Adrenal gland (tissue), 12 donors: ENCODE data around the gene LDAH. TPM values are rescaled to one million over a fixed set of nuclear protein-coding genes. Genes with fewer than 3 reads are reported as not detected.
A peak's percentile ranks its signal among the peaks of the same experiment; 100 is the strongest.

Source experiments
- DNase-seq, 7 donors: peaks; one replicate each; pipeline ENCODE4 v3.0.0-alpha.2; 2019 to 2020
- H3K27ac ChIP-seq, 5 donors: fragments of 200-600 bp; sonication (generic) in 4 of 5; 1 replicate in 3 of 5; 2 replicates in 2 of 5; pipeline versions ENCODE4 v1.5.1 to v1.8.0; 2016 to 2020; ENCODE audit warnings: mild to moderate bottlenecking in 1 of 5
- H3K27me3 ChIP-seq: fragments of 200-600 bp; 2 replicates; pipeline ENCODE4 v1.8.0; 2021
- H3K36me3 ChIP-seq, 2 donors: fragments of 200-600 bp; replicated peaks in 1 of 2; 1 replicate in 1 of 2; 2 replicates in 1 of 2; pipeline versions ENCODE4 v1.5.1 to v1.8.0; 2018 to 2022
- H3K4me1 ChIP-seq, 2 donors: fragments of 200-600 bp; replicated peaks in 1 of 2; 1 replicate in 1 of 2; 2 replicates in 1 of 2; pipeline versions ENCODE4 v1.5.1 to v1.8.0; 2018 to 2021
- H3K4me3 ChIP-seq, 4 donors: fragments of 200-600 bp; sonication (generic) in 3 of 4; one replicate each; pipeline ENCODE4 v1.5.1; 2016 to 2018
- H3K9me3 ChIP-seq, 3 donors: fragments of 200-600 bp; sonication (generic) in 1 of 3; replicated peaks in 1 of 3; 1 replicate in 2 of 3; 2 replicates in 1 of 3; pipeline versions ENCODE4 v1.5.1 to v1.8.0; 2016 to 2021
- POLR2A ChIP-seq, 2 donors: fragments of 450-650 bp; IDR thresholded peaks; one replicate each; pipeline ENCODE4 v1.6.1; 2017; ENCODE audit warnings: antibody characterized with exemption in 2 of 2, mild to moderate bottlenecking in 2 of 2, moderate library complexity in 1 of 2
- WGBS, 4 donors: extraction: QIAGEN DNeasy Blood & Tissue Kit in 2 of 4; methylation state at CpG; one replicate each; pipeline versions ENCODE4 v1.1.5 to v1.1.7; 2013 to 2017; 5-methylcytosine and 5-hydroxymethylcytosine counted together
- intact Hi-C, 2 donors: fragments of 100-400 bp; cut with DNase I; formaldehyde crosslinking; loops; one replicate each; pipeline versions ENCODE4 v1.14.1 to v1.15.0; 2022 to 2023
- polyA plus RNA-seq, 3 donors: library from polyadenylated mRNA; stranded (reverse); fragments of 200-250 nt in 2 of 3; fragments of 350-450 nt in 1 of 3; fragmentation: Illumina TruSeq in 1 of 3; extraction: RNeasy Lipid Tissue Mini Kit (QIAGEN cat#74804) in 1 of 3; gene quantifications; one replicate each; pipeline ENCODE4 v1.2.3, GENCODE V29; 2013 to 2014
- total RNA-seq, 9 donors: library from RNA; depleted of rRNA in 4 of 9; stranded (reverse); fragments of >200 nt in 4 of 9; fragments of 120-200 nt in 1 of 9; fragmentation: NEBNext Ultra II Directional in 1 of 9; extraction: Animal tissue kit (Norgen Biotek cat#: 25700) in 1 of 9; gene quantifications; one replicate each; pipeline versions ENCODE4 v1.1.0 to v1.2.4, GENCODE V29; 2013 to 2023
- TF ChIP-seq, protein P1 (sequence below), 6 experiments: fragments of 450-650 bp in 4 of 6; fragments of 200-600 bp in 2 of 6; sonication (generic) in 1 of 6; IDR thresholded peaks; 1 replicate in 5 of 6; 2 replicates in 1 of 6; pipeline versions ENCODE4 v1.5.1 to v1.8.0; 2016 to 2021; ENCODE audit warnings: antibody characterized with exemption in 6 of 6, mild to moderate bottlenecking in 2 of 6, moderate library complexity in 1 of 6
- donor health status: healthy with polysubstance abuse.
- donor health status: Bipolar disorder and iron deficiency.
- donor health status: DM: yes; HTN: yes; CAD: no.
- donor health status: DM: no; HTN: no; CAD: no.
- donor health status: DM: no; HTN: no; CAD: no.
- donor health status: DM: yes; HTN: yes; CAD: no.

The LDAH gene
- total and polyA plus RNA-seq, 12 donors = 7.0 to 64.9 (median 31.5) TPM

DNA sequence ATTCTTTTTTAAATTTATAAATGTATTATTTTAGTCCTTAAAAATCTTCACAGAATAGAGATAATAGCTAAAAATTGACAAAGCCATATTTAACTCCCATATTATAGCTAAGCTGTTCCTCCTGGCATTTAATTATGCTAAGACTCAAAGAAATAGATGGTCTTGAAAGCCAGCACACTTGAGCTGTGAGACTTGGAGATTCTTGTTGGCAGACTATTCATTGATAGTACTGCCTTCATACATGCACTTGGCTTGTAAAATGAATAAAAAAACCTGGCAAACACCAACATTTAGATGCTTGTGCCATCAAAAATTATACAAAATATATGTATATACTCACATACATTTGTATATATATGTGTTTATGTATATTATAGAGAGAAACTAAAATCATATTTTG, 9.7 kb upstream of the LDAH start:
- no peaks in the 10 kb centered on the region for H3K27me3 ChIP-seq
- DNase-seq = no peak
- H3K36me3 ChIP-seq = no peaks in the 10 kb centered on the region
- H3K27ac ChIP-seq = no peak overlapping the region
- no peaks in the 10 kb centered on the region for H3K9me3 ChIP-seq
- H3K4me1 ChIP-seq = no peaks in the 10 kb centered on the region
- no peak overlapping the region for H3K4me3 ChIP-seq
- no peak for TF ChIP-seq POLR2A (IDR thresholded peaks at IDR 0.05)
- TF ChIP-seq, protein P1, sequence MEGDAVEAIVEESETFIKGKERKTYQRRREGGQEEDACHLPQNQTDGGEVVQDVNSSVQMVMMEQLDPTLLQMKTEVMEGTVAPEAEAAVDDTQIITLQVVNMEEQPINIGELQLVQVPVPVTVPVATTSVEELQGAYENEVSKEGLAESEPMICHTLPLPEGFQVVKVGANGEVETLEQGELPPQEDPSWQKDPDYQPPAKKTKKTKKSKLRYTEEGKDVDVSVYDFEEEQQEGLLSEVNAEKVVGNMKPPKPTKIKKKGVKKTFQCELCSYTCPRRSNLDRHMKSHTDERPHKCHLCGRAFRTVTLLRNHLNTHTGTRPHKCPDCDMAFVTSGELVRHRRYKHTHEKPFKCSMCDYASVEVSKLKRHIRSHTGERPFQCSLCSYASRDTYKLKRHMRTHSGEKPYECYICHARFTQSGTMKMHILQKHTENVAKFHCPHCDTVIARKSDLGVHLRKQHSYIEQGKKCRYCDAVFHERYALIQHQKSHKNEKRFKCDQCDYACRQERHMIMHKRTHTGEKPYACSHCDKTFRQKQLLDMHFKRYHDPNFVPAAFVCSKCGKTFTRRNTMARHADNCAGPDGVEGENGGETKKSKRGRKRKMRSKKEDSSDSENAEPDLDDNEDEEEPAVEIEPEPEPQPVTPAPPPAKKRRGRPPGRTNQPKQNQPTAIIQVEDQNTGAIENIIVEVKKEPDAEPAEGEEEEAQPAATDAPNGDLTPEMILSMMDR (IDR thresholded peaks at IDR 0.05) = no peak
- intact Hi-C loops = no loop called here

DNA sequence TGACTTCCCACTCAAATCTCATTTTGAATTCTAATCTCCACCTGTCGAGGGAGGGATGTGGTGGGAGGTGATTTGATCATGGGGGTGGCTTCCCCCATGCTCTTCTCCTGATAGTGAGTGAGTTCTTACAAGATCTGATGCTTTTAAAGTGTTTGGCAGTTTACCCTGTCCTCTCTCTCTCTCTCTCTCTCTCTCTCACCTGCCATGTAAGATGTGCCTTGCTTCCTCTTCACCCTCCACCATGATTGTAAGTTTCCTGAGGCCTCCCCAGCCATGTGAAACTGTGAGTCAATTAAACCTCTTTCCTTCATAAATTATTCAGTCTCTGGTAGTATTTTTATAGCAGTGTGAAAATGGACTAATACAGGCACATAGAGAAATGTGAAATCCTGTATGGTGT, 7.0 kb upstream of the LDAH start:
- Histone ChIP-seq H3K27me3 (no peaks in the 10 kb centered on the region), H3K4me1 (no peaks in the 10 kb centered on the region), H3K36me3 (no peaks in the 10 kb centered on the region), H3K4me3 (no peak overlapping the region), H3K9me3 (no peaks in the 10 kb centered on the region), H3K27ac (no peak overlapping the region)
- DNase-seq = no peak
- 25 to 30% (median 27%) methylated on average over 1 of the region's 1 CpG for WGBS, 4 donors
- intact Hi-C loops = no loop called here
- no peak for TF ChIP-seq POLR2A (IDR thresholded peaks at IDR 0.05)
- TF ChIP-seq, protein P1 (IDR thresholded peaks at IDR 0.05) = no peak

DNA sequence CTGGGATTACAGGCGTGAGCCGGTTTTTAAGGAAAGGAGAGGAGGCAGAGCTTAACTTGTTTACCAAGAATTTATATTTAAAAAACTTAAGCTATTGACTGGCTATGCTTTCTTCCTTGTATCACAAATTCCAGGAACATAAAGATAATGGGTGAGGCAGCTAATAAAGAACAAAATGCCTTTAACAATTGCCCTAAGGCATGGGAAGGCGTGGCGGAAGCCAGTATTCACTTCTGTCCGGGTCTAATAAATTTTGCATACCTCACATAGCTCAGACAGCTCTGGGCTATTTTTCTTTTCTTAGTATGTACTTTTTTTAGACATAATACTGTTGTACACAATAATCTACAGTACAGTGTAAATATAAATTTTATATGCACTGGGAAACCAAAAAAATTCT, 1.0 kb upstream of the LDAH start:
- no peak overlapping the region for H3K4me3 ChIP-seq
- H3K27me3 ChIP-seq = no peaks in the 10 kb centered on the region
- no peaks in the 10 kb centered on the region for H3K4me1 ChIP-seq
- H3K36me3 ChIP-seq = no peaks in the 10 kb centered on the region
- DNase-seq = no peak
- intact Hi-C loops = no loop called here
- WGBS, 4 donors = 75 to 83% (median 76%) methylated on average over 5 of the region's 5 CpGs
- TF ChIP-seq POLR2A (IDR thresholded peaks at IDR 0.05) = no peak
- TF ChIP-seq, protein P1 (IDR thresholded peaks at IDR 0.05) = no peak
- no peaks in the 10 kb centered on the region for H3K9me3 ChIP-seq
- no peak overlapping the region for H3K27ac ChIP-seq

DNA sequence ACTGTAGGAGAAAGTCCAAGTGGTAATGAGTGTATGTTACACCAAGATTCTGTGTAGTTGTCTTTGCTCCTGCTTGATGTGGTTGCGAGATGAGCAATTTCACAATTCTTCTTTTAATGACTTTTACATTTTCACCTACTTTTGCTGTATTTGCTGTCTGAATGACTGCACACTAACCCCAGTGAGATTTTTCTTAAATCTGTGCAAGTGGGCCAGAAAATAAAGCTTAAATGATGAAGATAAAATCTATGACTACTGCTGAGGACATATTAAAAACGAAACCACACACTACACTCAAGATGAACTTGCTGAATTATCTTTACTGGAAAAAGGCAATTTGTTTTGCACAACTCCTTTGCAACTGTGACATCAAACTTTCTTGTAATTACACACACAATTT, 4.1 kb downstream of the LDAH start:
- peaks cover 0 to 7% of the 10 kb centered on the region in 2 donors for H3K4me1 ChIP-seq
- DNase-seq = no peak
- peak overlapping the region in 2 of 5 donors; percentile 5 to 30 for H3K27ac ChIP-seq
- TF ChIP-seq, protein P1 (IDR thresholded peaks at IDR 0.05) = no peak
- TF ChIP-seq POLR2A (IDR thresholded peaks at IDR 0.05) = no peak
- H3K36me3 ChIP-seq = no peaks in the 10 kb centered on the region
- WGBS, 4 donors = 56 to 68% (median 60%) methylated on average over 2 of the region's 2 CpGs
- no peak overlapping the region for H3K4me3 ChIP-seq
- no peaks in the 10 kb centered on the region for H3K9me3 ChIP-seq
- no peaks in the 10 kb centered on the region for H3K27me3 ChIP-seq
- intact Hi-C loops = no loop called here
